ENCODE measurements around the gene TAOK1.

Gene TAOK1

GRCh38 chr17:29596811-29597210, 206.6 kb downstream of the TAOK1 start:
- no peak for DNase-seq

DNA sequence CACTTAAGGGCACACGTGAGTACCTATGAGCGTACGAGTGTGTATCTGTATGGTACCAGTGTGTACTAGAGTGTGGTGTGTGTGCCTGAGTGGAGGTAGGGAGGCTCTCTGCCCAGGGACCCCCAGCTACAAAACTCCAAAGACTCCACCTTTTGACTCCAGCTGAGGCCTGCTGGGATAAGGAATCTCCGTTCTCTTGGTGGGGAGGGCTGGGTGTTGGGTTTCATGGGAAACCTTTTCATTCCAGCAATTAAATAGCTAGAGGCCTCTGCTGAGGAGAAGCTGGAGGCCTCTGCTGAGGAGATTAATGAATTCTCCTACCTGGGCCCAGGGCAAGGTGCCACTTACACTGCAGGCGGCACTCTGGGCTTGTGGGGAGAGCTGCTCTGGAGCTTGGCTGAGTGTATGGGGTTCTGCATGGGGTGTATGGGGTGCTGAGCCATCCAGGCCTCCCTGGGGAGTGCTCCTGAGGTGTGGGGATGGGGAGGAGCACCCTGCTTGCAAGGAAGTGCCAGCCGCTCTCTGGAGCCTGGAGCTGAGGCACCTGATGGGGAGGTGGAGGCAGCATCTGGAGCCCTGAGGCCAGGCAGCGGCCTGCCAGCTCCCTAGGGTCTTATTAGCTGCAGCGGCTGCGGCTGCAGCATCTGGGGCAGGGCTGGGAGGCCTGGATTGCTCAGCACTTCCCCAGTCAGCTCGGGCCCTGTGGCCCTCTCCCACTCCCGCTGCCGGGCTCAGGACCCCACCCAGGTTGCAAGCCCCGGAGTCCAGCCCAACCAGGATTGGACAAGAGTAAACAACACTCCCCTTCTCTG, 207.4 kb downstream of the TAOK1 start:
- DNase-seq: no peak
